Measurements from ENCODE around the gene MROH7.
"Not testable (repeated sequence)": the region's sequence is repeated elsewhere in the genome, so short reads cannot be mapped to it uniquely, and the experiment has no call there.

The MROH7 gene

DNA sequence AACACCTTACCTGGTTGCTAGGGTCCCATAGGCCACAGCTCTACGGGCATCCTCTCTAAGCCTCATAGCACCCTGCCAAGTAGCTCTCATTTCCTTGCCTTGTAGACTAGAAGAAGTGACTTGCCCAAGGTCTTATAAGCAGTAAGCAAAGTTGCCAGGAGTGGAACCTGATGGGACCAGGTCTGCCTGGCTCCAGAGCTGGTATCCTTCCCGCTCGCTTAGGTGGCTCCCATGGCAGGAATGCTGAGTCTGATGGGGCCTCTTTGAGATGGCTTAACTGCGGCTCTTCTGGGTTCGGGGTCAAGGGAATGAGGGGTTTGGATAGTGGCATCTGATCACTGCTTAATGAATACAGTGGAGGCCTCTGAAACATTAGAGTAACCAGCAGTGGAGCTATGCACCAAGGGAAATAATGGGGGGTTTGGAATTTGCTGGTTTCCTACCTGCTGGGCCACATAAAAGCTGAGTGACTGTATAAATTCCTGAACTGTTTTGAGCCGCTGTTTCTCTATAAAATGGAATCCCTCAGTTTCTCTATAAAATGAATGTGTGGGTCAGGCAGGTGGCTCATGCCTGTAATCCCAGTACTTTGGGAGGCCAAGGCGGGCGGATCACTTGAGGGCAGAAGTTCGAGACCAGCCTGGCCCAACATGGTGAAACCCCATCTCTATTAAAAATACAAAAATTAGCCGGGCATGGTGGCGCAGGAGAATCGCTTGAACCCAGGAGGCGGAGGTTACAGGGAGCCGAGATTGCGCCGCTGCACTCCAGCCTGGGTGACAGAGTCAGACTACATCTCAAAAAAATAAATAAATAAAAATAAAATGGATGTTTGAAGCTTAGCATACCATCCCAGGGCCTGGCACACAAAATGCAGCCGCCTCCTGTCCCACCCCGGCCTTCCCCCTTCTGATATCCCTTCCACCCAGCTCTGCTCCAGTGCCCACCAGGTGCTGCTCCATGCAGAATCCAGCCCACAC is 30.7 kb upstream of the MROH7 start:
- no peak for DNase-seq

DNA sequence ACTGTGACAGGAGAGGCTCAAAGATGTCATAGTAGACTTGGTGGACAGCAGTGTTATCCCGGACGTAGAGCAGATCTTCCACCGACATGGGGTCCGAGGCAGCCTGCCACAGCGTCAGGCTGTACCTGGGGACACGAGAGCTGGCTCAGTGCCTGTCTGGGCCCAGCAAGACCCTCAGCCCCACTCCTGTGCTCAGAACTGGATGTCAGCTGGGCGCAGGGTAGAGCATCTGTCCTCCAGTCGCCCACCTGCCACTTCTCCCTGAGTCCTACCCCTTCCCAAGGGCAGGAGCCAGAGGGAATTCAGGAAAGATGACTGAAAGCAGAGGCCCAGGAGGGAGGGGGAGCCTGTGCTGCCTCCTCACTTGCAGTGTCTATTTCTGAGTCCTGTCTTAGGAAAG is 30.0 kb upstream of the MROH7 start:
- DNase-seq: no peak

GRCh38 chr1:54614024-54614423 is 27.6 kb upstream of the MROH7 start:
- DNase-seq: no peak

DNA sequence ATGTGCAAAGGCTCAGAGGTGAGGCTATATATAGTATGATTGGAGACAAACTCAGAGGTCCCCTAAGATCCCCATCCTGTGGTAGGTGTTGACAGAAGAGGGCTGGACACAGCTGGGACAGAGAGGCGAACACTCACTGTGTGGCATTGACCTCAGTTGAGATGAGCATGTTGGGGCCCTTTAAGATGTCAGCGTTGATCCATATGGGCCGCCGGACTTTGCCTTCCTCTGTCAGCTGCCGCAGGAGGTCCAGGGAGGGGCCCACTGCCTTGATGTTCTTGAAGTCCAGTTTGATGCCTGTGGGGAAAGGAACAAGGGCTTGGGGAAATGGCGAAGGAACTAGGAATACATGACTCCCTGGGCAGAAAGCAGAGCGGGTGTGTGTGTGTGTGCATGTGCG is 27.0 kb upstream of the MROH7 start:
- DNase-seq: no peak

DNA sequence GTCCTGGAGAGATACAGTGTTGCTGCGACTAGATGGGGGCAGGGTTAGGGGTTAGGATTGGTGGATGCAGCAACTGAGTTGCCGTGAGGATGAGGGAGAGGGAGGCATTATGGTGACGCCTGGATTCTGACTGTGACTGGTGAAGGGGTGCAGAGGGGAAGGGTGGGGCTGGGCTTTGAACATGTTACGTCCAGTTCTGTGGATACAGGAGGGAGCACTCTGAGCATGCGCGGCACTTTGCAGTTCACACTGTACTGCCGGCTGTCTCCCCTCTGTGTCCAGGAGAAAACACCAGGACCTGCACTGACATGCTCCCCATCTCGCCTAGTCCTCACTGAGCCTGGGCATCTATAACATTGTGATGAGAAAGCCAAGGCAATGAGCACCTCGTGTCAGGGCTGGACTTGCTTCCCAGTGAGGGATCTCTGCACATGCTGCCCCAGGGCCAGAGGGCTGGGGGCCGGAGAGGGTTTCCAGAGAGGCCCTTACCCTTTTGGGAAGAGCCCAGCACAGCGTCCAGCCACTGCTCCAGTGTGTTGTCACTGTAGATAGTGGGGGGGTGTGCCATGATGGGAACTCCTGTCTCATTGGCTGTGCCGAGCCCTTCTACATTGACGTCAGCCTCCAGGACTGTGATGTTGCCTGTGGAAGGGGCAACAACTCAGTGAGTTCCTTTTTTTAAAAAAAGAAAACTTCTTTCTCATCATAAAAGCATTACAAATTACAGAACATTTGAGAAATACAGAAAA is 25.9 kb upstream of the MROH7 start:
- DNase-seq: no peak

DNA sequence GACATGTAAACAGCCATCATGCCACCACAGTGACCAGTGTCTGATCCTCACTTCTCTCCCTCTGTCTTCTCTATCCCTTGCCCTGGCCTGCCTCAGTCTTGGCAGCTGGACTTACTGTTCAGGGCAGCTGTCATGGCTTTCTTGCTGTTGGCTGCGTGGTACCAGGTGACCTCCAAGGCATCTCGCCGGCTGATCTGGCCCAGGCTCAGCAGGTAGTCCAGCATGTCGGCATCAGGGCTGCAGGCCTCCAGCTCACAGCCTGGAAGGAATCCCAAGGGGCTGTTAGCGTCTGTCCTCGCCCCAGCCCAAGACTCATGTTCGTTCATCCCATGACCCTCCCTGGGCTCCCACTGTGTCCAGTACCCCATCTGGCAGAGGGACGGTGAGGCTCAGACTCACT is 21.8 kb upstream of the MROH7 start:
- DNase-seq: no peak

- no peak for DNase-seq
Measured at GRCh38 chr1:54623216-54624007, 18.2 kb upstream of the MROH7 start, which contains the start of gene FAM151A. Gene FAM151A, minus strand, starts transcription at chr1:54623525. Its CDS starts 130 bp downstream, at chr1:54623395.

GRCh38 chr1:54624466-54625464 is 16.8 kb upstream of the MROH7 start:
- no peak for DNase-seq

DNA sequence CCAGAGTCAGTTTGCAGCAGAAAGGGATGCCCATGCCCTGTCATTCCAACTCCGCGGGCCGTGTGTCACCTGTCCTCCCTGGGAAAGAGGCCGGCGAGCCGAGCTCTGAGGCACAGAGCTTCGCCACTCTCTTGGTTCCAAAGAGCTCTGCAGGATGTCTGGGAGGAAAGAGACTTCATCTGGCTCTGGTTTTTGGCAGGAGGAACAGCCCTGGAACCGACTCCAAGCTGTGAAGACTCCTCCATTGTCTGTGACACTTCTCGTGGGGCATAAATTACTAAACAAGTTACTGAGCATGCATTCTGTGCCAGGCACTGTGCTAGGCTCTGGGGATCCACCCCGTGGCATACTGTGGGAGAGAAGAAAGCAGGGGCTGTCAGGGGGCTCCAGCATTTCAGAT is 14.4 kb upstream of the MROH7 start:
- no peak for DNase-seq

GRCh38 chr1:54635804-54636203 is 5.8 kb upstream of the MROH7 start:
- DNase-seq: not testable (repeated sequence)

GRCh38 chr1:54636461-54637446 is 4.8 kb upstream of the MROH7 start:
- not testable (repeated sequence) for DNase-seq

- no peak for DNase-seq
Measured at GRCh38 chr1:54640361-54640760, 1.2 kb upstream of the MROH7 start.

GRCh38 chr1:54643736-54644135 is 2.1 kb downstream of the MROH7 start:
- no peak for DNase-seq

DNA sequence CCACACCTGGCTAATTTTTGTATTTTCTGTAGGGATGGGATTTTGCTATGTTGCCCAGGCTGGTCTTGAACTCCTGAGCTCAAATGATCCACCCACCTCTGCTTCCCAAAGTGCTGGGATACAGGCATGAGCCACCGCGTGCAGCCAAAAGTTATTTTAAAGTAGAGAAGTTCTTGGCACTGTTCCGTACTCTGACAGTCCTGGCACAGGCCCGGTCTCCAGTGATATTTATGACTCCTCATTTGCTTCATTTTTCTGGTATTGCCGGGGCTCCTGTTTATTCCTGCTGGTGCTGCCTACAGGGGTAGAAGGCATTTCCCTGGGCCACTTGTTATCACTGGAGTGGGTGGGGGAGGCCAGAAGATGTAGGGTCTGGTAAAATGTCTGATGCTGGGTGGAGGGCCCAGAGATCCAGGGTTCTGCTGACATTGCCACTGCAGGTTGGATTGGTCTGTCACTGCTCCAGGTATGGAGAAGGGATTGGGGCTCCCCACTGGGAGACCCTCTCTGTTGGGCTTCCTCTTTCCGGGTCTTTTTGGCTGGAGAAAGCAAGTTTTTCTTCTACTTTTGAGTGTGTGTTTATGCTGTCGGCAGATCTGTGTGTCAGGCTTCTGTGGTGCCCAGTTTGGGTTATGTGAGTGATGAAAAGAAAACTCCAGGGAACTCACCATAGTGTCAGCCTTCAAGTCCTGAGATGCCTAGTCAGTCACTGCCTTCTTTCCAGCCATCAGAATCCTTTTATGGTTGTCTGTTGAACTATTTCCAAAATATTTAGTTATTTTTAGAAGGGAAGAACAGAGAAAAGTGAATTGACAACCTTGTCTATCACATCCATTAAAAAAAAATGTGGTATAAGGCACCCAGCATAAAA is 4.5 kb downstream of the MROH7 start:
- no peak for DNase-seq

DNA sequence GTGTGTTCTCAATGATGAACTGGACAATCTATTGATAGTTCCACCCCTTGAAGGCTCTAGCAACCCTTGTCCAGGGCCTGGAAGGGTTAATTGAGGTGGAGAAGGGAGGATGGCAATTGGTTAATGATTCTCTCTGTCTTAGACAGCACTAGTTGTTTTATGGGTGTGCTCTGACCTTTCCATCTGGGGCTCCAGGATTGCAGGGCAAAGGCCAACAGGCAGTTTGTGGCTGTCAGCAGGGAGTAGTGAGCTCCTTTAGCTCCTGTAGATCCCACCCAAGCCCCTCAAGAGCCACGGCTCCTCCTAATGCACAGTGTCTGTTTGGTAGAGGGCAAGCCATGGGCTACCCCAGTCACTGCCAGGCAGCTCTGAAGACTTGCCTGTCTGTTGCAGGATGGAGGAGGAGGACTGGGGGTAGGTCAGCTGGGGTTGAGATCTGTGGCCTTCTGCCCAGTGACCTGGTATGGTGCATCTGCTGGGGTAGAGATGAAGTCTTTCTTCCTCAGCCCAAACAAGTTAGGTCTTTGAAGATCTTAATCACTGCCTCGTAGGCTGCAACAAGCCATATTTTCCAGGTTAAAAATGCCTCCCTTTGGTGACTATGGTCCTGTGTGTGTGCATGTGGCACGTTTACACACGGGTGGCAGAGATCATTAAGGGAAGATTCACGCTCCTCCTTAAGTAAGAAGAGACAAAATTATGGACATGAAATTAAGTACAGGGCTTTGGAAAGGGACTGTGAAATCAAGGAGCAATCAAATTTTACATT is 7.7 kb downstream of the MROH7 start:
- no peak for DNase-seq

- no peak for DNase-seq
Measured at GRCh38 chr1:54649921-54650320, 8.3 kb downstream of the MROH7 start.

- DNase-seq: no peak
Measured at GRCh38 chr1:54650417-54650816, 8.8 kb downstream of the MROH7 start.

DNA sequence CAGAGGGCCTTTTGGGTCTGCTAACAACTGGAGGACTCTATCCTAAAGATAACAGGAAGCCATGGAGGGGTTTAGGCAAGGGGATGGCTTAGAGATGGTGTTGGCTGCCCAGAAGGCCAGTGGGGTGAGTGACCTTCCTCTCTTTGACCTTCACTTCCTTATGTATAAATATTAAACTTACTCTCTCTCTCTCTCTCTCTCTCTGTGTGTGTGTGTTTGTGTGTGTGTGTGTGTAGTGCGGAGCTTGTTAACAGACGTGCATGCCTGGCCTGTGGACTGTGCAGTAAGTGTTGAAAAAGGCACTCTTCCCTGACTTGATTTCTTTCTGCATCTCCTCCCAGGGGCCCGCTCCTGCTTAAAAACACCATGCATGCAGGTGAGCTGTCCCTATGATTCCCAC is 10.0 kb downstream of the MROH7 start:
- DNase-seq: no peak

GRCh38 chr1:54652168-54652567 is 10.6 kb downstream of the MROH7 start:
- no peak for DNase-seq
